ENCODE measurements around the gene PRR35.
"Not testable (repeated sequence)": the region's sequence is repeated elsewhere in the genome, so short reads cannot be mapped to it uniquely, and the experiment has no call there.

PRR35 gene

DNA sequence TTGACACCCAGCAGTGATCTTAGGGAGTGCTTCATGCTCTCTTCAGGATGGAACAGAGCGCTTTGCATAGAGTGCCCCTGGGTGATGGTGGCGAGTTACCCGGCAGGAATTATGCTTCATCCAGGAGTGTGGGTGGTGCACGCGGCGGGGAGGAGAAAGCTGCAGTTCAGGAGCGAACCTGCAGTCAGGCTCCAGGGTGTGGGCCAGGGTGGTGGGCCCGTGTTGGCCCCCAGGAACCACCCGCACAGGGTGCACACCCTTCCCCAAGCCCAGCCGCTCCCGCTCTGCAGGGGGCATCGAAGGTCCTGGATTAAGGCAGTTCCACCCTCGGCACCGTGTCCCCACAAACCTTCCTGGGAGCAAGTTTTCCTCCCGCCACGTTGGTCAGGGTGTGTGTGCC is 33.6 kb downstream of the PRR35 start:
- DNase-seq (ENCODE audit: low spot score) = no peak

DNA sequence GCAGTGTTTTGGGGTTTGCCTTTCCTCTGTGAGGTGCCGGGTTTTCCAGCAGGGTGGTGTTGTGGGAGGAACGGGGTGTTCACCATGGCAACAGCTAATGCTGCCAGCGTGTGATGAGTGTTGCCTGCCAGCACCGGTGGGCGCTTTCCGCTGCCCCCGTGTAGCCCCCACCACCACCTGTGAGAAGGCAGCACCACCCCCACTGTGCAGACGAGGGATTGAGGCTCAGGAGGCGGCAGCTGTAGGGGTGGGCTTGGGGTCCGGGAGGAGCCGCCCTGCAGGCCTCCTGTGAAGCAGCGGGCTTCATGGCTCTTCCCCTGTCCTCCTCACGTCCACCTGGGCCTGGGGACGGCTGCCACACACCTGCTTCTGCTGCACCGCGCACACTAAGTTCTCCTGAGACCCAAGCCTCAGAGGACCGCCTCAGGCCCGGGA is 34.9 kb downstream of the PRR35 start:
- no peak for DNase-seq (ENCODE audit: low spot score)

DNA sequence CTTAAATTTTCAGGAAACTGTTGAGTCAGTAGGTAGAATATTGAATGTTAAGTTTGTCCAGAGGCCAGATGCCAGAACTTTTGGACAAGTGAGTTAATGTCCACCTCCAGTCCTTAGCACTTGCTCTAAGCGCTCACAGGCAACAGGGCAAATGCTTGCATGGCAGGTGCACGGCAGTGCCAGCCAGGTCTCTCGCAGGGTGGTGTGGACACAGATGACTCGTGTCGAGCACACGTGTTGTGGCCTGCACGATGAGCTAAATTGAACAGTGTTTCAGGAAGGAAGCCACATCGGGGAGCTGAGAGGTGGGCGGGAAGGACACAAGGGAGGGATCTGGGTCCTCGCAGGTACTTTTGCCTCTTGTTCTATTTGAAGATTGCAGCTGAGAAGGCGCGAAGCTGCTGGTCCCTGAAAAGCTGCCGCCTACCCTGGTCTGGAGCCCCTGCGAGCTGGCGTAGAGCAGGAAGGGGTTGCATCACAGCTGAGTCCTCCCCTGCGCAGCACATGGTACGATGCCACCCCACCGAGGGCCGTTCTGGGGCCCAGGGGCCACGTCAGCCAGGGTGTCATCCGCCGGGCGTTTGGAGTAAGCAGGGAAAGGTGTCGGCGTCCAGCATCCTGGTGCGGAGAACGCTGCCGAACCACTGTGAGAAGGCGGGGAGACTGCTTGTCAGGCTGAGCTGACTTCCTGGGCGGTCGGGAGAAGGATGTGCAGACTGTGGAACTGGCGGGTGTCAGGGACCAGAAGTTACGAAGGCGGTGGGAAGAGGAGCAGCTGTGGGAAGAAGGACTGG is 35.9 kb downstream of the PRR35 start:
- no peak for DNase-seq (ENCODE audit: low spot score)

DNA sequence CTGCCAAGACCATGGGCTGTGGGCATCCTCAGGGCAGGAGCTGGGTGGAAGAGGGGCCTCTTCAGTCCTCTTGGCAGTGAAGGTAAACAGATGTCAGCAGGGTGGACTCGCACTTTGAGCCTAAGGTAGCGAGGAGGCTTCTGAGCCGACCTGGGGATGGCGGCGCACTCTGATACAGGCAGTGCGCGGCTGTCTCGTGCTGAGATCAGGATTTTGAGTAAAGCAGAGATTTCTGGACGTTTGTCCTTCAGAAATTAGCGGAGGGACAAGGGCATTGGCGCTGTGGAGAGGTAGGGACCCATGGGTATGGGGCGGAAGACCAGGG is 36.5 kb downstream of the PRR35 start:
- DNase-seq (ENCODE audit: low spot score) = no peak

DNA sequence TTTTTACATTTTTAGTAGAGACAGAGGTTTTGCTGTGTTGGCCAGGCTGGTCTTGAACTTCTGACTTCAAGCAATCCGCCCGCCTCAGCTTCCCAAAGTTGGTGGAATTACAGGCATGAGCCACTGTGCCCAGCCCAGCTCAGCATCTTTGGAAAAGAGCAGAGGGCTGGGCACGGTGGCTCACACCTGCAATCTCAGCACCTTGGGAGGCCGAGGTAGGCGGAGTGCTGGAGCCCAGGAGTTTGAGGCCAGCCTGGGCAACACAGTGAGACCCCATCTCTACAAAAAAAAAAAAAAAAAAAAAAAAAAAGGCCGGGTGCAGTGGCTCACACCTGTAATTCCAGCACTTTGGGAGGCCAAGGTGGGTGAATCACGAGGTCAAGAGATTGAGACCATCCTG is 37.5 kb downstream of the PRR35 start:
- not testable (repeated sequence) for DNase-seq (ENCODE audit: low spot score)

DNA sequence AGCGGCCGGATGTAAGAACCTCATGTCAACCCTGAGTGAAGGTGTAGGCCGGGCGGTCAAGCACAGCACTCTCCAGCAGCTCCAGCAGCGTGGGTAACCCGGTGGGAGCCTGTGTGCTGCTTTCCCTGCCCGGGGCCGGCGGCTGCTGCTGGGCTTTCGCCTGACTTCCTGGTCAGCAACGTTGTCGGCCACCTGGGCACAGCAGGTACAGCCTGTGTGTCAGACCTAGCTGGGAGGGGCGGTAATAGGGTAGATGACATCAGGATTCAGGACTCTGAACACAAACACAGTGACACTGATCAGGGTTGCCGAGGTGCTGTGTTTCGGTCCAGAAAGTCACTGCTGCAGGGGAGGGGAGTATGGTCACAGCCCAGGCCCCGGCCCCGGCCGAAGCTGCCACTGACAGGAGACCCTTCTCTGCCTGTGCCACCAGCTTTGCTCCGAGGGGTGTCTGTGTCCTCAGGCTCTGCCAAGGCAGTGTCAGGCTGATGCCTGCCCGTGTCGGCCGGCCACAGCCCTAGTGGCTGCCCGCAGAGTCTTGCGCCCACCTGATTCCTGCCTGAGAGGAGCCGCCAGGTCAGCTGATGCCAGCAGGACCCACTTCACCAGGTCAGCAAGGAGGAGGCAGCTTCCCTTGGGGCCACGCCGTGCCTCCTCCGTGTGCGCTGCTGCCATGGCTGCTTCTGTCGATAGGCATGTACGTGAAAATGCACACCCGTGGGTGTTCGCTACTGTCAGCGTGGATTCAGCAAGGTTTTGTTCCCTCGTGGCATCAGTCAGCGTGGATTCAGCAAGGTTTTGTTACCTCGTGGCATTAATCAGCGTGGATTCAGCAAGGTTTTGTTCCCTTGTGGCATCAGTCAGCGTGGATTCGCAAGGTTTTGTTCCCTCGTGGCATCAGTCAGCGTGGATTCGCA is 38.9 kb downstream of the PRR35 start:
- no peak for DNase-seq (ENCODE audit: low spot score)

DNA sequence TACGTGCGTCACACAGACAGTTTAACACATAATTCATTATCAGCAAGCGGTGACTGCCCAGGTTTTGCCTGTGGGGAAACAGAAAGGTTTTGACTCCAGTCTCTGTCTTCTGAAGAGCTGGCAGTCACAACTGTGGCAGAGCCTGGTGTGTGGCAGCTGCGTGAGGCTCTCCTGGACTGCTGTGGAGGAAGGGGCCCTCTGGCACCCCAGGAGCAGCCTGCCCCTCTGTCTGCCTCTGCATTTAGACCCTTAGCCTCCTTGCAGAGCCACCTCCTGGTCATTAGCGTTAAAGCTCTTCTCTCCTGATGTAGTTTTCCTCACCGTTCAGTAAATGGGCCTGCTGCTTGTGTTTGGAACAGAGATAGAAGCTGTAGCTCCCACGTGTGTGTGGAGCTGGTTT is 40.6 kb downstream of the PRR35 start:
- no peak for DNase-seq (ENCODE audit: low spot score)

DNA sequence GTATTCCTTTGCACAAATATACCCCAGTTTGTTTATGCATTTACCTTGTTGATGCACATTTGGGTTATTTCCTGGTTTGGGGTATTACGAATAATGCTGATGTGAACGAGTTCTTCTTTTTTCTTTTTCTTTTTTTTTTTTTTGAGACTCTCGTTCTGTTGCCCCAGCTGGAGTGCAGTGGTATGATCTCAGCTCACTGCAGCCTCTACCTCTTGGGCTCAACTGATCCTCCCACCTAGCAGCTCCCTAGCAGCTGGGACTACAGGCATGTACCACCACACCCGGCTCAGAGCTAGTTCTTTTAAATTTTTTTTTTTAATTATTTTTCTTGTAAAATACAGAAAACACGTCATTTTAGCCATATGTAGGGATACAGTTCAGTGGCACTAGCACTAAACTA is 43.7 kb downstream of the PRR35 start:
- DNase-seq (ENCODE audit: low spot score) = no peak

DNA sequence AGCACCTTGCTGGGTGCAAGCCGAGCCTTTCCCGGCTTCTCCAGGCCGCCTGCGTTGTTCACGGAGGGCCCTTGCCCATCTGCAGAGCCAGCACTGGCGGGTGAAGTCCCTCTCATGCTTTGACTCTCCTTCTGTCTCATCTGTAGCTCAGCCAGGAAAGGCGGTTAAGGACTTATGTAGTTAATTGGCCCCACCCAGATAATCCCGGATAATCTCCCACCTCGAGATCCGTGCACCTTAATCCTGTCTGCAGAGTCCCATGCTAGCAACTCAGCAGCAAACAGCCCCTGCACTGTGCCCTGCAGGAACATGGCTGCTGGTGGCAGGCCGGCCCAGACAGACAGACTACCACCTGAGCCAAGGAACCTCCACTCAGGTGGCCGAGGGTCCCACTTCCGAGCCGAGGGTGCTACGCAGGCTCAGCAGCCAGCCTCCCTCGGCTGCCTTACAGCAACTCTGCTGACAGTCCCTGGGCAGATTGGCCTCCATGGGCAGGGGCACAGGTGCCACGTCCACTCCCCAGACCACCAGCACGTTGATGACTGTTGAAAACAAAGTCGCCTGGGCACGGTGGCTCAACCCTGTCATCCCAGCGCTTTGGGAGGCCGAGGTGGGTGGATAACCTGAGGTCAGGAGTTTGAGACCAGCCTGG is 46.6 kb downstream of the PRR35 start:
- no peak for DNase-seq (ENCODE audit: low spot score)

DNA sequence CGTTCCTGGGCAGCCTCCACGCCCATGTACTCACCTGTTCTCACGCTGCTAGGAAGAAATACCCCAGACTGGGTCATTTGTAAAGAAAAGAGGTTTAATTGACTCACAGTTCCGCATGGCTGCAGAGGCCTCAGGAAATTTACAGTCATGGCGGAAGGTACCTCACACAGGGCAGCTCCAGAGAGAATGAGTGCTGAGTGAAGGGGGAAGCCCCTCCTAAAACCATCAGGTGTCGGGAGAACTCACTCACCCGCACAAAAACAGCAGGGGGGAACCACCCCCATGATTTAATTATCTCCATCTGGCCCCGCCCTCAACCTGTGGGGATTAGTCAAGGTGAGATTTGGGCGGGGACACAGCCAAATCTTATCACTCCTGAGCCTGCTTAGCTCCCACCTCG is 47.8 kb downstream of the PRR35 start:
- no peak for DNase-seq (ENCODE audit: low spot score)

DNA sequence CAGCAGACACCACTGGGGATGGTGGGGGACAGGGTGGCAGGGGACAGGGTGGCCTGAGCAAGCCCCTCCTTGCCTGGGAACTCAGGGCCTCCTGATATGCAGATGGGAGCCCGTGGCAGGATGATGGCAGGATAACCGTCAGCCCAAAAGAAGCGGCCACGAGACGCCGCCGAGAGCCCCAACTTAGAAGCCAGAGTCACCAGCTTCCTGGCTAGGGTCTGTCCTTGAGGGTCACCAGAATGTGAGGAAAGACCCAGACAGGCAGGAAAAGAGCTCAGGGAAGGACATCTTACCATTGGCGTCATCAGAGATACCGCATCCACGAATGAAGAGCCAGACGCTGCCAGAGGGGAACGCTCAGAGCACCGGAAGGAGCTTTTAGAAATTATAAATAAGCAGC is 49.1 kb downstream of the PRR35 start:
- no peak for DNase-seq (ENCODE audit: low spot score)

DNA sequence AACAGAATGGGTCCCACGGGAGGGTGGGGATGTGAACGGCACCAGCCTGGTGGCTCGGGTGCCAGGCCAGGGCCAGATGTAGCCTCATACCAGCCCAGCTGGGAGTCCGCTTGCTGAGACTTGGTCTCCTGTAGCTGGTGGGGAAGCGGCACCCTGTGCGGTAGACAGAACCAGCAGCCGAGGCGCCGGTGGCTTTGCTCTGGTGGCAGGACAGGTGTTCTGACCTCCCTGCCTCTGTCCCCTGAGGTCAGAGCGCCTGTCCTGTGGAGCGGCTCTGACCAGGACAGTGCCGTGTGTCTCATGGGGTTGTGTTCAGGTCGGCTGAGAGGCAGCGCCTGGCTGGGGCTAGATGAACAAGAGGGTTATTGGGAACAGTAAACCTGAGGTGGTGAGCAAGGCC is 49.8 kb downstream of the PRR35 start:
- no peak for DNase-seq (ENCODE audit: low spot score)

DNA sequence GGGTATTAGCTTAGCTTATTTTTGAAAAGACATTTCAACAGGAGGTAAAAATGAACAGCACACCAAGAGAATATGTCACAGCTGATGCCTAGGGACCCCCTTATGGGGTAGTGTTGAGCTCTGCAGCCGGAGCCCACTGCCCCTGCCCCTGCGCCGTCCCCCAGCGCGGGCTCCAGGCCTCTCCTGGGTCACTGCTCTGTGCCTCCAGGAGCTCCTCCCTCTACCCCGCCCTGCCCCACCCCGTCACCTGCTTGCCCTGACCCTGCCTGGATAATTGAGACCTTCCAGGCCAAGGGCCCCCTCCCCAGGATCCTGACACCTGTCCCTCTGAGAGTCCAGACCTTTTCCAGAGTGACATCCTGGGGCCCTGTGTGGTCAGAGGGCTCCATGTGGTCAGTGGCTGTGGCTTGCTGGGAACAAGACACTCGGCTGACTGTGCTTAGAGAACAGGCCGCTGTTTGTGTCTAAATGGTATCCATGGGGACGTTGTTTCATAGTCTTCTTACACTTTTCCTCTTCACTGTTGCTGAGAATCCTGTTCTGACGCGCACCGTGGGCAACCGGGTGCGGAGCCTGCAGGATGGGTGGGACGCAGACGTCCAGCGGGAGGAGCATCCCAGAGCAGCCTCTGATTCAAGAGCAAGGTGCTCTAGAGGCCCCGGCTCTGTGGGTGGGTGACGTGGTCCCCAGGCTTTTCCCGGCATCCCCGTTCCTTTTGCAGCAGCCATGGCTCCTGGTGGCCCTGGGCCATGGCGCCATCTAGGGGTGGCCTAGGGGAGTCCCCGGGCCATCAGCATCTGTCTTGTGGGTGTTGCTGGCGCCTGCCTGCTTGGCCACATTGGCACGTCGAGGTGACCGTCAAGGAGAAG is 50.6 kb downstream of the PRR35 start:
- DNase-seq (ENCODE audit: low spot score) = peak; percentile 67

DNA sequence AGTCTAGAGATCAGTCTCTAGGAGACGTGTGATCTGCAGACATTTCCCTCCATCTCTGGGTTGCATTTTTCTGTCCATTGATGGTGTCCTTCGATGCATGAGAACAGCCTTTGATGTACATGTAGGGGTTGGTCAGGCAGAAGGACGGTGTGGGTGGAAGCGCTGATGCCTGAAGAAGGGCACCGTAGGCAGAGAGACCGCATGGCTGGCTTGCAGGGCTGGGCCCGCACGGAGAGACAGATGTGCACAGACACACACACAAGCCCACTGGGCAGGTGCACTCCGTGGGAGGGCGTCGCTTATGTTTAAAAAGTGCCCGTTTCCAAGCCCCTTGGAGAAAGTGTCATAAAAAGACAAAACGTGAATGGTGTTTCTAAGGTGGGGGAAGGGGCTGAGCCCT is 54.9 kb downstream of the PRR35 start:
- no peak for DNase-seq (ENCODE audit: low spot score)

All from germinal center (tissue), 1 donor.